ENCODE results near the gene IMMP1L. TPM values are rescaled to one million over a fixed set of nuclear protein-coding genes. Genes with fewer than 3 reads are reported as not detected.

IMMP1L gene
- total and polyA plus RNA-seq, 2 of the 8 experiments (the other 6 are each of a cell fraction or from before 2014, with no cell fraction given) = 27.4 to 47.7 TPM

GRCh38 chr11:31558001-31558400, 48.6 kb upstream of the IMMP1L start (continued):
- TF ChIP-seq CHD7 (IDR thresholded peaks at IDR 0.05; ENCODE audit: insufficient replicate concordance, low read length) = no peak
- TF ChIP-seq EZH2 (IDR thresholded peaks at IDR 0.05; ENCODE audit: low read depth, low read length, severe bottlenecking) = no peak
- no peak for TF ChIP-seq YY1 (IDR thresholded peaks at IDR 0.05; ENCODE audit: low read depth, low read length)
- TF ChIP-seq KDM4A (IDR thresholded peaks at IDR 0.05; ENCODE audit: low read depth, low read length, severe bottlenecking) = no peak

All from H1 (cell line).